ENCODE measurements around the gene CHMP1A. TPM values are rescaled to one million over a fixed set of nuclear protein-coding genes. Genes with fewer than 3 reads are reported as not detected.

CHMP1A gene
- total RNA-seq, 4 donors from 2014 or later: 71.8 to 125 (median 86.6) TPM

- H3K4me3 ChIP-seq: no peak overlapping the region
- no peaks in the 10 kb centered on the region for H3K36me3 ChIP-seq
- DNase-seq (ENCODE audit: low spot score in 2 of 2): no peak
- H3K27ac ChIP-seq: no peak overlapping the region
- no peaks in the 10 kb centered on the region for H3K9me3 ChIP-seq
- peaks cover 7% of the 10 kb centered on the region for H3K4me1 ChIP-seq
- WGBS: 93% methylated on average over 14 of the region's 17 CpGs
- peaks cover 29% of the 10 kb centered on the region for H3K27me3 ChIP-seq
- TF ChIP-seq POLR2AphosphoS5 (IDR thresholded peaks at IDR 0.05) (no peak), POLR2A (IDR thresholded peaks at IDR 0.05) (no peak), CTCF (IDR thresholded peaks at IDR 0.05) (no peak), EP300 (IDR thresholded peaks at IDR 0.05) (no peak)
These were observed 27.5 kb downstream of the CHMP1A start for GRCh38 chr16:89629827-89630610.

GRCh38 chr16:89624777-89625761 lies 32.4 kb downstream of the CHMP1A start:
- TF ChIP-seq EP300 (IDR thresholded peaks at IDR 0.05) (no peak), CTCF (IDR thresholded peaks at IDR 0.05) (no peak), POLR2AphosphoS5 (IDR thresholded peaks at IDR 0.05) (no peak), POLR2A (IDR thresholded peaks at IDR 0.05) (no peak)
- no peak overlapping the region for H3K27ac ChIP-seq

GRCh38 chr16:89623511-89624261 lies 33.8 kb downstream of the CHMP1A start:
- Histone ChIP-seq H3K9me3 (no peaks in the 10 kb centered on the region), H3K27ac (no peak overlapping the region), H3K36me3 (no peaks in the 10 kb centered on the region), H3K4me1 (peaks cover 11% of the 10 kb centered on the region), H3K4me3 (no peak overlapping the region), H3K27me3 (peaks cover 32% of the 10 kb centered on the region)
- TF ChIP-seq POLR2A (IDR thresholded peaks at IDR 0.05): no peak
- no peak for TF ChIP-seq CTCF (IDR thresholded peaks at IDR 0.05)
- no peak for TF ChIP-seq EP300 (IDR thresholded peaks at IDR 0.05)
- no peak for TF ChIP-seq POLR2AphosphoS5 (IDR thresholded peaks at IDR 0.05)
- WGBS: 20% methylated on average over 27 of the region's 28 CpGs
- no peak for DNase-seq (ENCODE audit: low spot score in 2 of 2)

More at GRCh38 chr16:89624777-89625761, 32.4 kb downstream of the CHMP1A start:
- no peak for DNase-seq (ENCODE audit: low spot score in 2 of 2)
- H3K27me3 ChIP-seq: peaks cover 31% of the 10 kb centered on the region
- 54% methylated on average over 20 of the region's 21 CpGs for WGBS
- H3K4me3 ChIP-seq: no peak overlapping the region
- peaks cover 11% of the 10 kb centered on the region for H3K4me1 ChIP-seq
- no peaks in the 10 kb centered on the region for H3K9me3 ChIP-seq
- no peaks in the 10 kb centered on the region for H3K36me3 ChIP-seq

GRCh38 chr16:89621698-89622409 lies 35.7 kb downstream of the CHMP1A start:
- Histone ChIP-seq H3K4me1 (peaks cover 15% of the 10 kb centered on the region), H3K27ac (no peak overlapping the region), H3K4me3 (no peak overlapping the region), H3K9me3 (no peaks in the 10 kb centered on the region), H3K36me3 (no peaks in the 10 kb centered on the region), H3K27me3 (peaks cover 32% of the 10 kb centered on the region)
- TF ChIP-seq POLR2AphosphoS5 (IDR thresholded peaks at IDR 0.05) (no peak), CTCF (IDR thresholded peaks at IDR 0.05) (no peak), POLR2A (IDR thresholded peaks at IDR 0.05) (no peak), EP300 (IDR thresholded peaks at IDR 0.05) (no peak)
- DNase-seq (ENCODE audit: low spot score in 2 of 2): no peak
- WGBS: 68% methylated on average over 23 of the region's 32 CpGs

All from suprapubic skin (tissue), 4 donors.